Gastrocnemius medialis (tissue), 4 donors: ENCODE data around the gene MAP3K19. TPM values are rescaled to one million over a fixed set of nuclear protein-coding genes. Genes with fewer than 3 reads are reported as not detected.

Source experiments
- ATAC-seq, 2 donors: fragments of 150-250 bp; one replicate each; pipeline ENCODE4 v1.9.1; 2016
- DNase-seq, 2 donors: peaks; one replicate each; pipeline ENCODE4 v3.0.0-alpha.2; 2019
- H3K27ac ChIP-seq, 4 donors: fragments of 200-600 bp; sonication (generic); 1 replicate in 1 of 4; 2 replicates in 3 of 4; pipeline ENCODE4 v1.5.1; 2016 to 2018; ENCODE audit warnings: mild to moderate bottlenecking in 2 of 4, moderate library complexity in 1 of 4
- H3K27me3 ChIP-seq, 3 donors: fragments of 200-600 bp; sonication (generic) in 2 of 3; 1 replicate in 1 of 3; 2 replicates in 2 of 3; pipeline versions ENCODE4 v1.5.1 to v1.6.0; 2016 to 2019; ENCODE audit warnings: mild to moderate bottlenecking in 1 of 3, moderate library complexity in 1 of 3
- H3K36me3 ChIP-seq, 2 donors: fragments of 200-600 bp; sonication (generic) in 1 of 2; one replicate each; pipeline ENCODE4 v1.5.1; 2017 to 2018
- H3K4me1 ChIP-seq, 2 donors: fragments of 200-600 bp; sonication (generic) in 1 of 2; one replicate each; pipeline ENCODE4 v1.5.1; 2016 to 2017; ENCODE audit warnings: mild to moderate bottlenecking in 2 of 2
- H3K4me3 ChIP-seq, 4 donors: fragments of 200-600 bp; sonication (generic) in 3 of 4; 1 replicate in 1 of 4; 2 replicates in 3 of 4; pipeline ENCODE4 v1.5.1; 2016 to 2019; ENCODE audit warnings: mild to moderate bottlenecking in 2 of 4
- H3K9me3 ChIP-seq, 3 donors: fragments of 200-600 bp; sonication (generic) in 2 of 3; 1 replicate in 1 of 3; 2 replicates in 2 of 3; pipeline ENCODE4 v1.5.1; 2016 to 2019
- POLR2A ChIP-seq, 2 donors: fragments of 450-650 bp; IDR thresholded peaks; one replicate each; pipeline ENCODE4 v1.6.1; 2017; ENCODE audit warnings: antibody characterized with exemption in 2 of 2, mild to moderate bottlenecking in 2 of 2, moderate library complexity in 2 of 2
- in situ Hi-C, 4 donors: fragments of 200-750 bp; cut with MboI; loops; one replicate each; pipeline versions ENCODE4 v1.15.0 to v1.8.0; 2017; ENCODE audit warnings: low sequenced_read_pairs in 4 of 4
- intact Hi-C: fragments of 100-400 bp; cut with DNase I; formaldehyde crosslinking; loops from one replicate; pipeline ENCODE4 v1.15.1; 2023; ENCODE audit warnings: low total_unique reads
- total RNA-seq, 4 donors: library from RNA; depleted of rRNA; stranded (reverse); fragments of >200 nt; gene quantifications; one replicate each; pipeline versions ENCODE4 v1.1.0 to v1.2.3, GENCODE V29; 2016
- TF ChIP-seq, protein P1 (sequence below), 5 experiments: fragments of 450-650 bp in 3 of 5; fragments of 200-600 bp in 2 of 5; sonication (generic) in 2 of 5; IDR thresholded peaks in 4 of 5; conservative IDR thresholded peaks in 1 of 5; 1 replicate in 4 of 5; 2 replicates in 1 of 5; pipeline ENCODE4 v1.5.1; 2016 to 2019; ENCODE audit warnings: antibody characterized with exemption in 5 of 5, mild to moderate bottlenecking in 3 of 5, moderate library complexity in 3 of 5

Gene MAP3K19
- total RNA-seq, 4 donors from 2014 or later, result not detected

DNA sequence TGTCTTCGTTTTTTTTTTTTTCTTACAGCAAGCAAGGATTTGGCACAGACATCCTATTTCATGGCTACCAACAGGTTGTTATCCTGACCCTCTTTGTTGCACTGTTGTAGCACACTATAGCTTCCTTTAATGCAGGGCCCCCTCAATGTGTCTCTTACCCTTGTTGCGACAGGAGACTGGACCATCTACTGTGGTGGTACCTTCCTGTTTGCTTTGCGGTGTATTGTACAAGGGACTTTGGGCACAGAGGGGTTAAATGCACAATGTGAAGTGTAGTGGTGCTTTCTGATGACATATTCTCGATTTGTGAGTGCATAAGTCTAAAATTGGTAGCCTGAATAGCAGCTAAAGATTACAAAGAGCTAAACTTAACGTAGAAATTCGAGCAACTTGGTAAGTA is 101.2 kb downstream of the MAP3K19 start:
- H3K27ac ChIP-seq, result no peak overlapping the region
- in situ Hi-C loops (no loop called here), intact Hi-C loops (no loop called here)
- no peaks in the 10 kb centered on the region for H3K9me3 ChIP-seq
- no peak for ATAC-seq
- no peaks in the 10 kb centered on the region for H3K4me1 ChIP-seq
- DNase-seq, result no peak
- TF ChIP-seq, protein P1, sequence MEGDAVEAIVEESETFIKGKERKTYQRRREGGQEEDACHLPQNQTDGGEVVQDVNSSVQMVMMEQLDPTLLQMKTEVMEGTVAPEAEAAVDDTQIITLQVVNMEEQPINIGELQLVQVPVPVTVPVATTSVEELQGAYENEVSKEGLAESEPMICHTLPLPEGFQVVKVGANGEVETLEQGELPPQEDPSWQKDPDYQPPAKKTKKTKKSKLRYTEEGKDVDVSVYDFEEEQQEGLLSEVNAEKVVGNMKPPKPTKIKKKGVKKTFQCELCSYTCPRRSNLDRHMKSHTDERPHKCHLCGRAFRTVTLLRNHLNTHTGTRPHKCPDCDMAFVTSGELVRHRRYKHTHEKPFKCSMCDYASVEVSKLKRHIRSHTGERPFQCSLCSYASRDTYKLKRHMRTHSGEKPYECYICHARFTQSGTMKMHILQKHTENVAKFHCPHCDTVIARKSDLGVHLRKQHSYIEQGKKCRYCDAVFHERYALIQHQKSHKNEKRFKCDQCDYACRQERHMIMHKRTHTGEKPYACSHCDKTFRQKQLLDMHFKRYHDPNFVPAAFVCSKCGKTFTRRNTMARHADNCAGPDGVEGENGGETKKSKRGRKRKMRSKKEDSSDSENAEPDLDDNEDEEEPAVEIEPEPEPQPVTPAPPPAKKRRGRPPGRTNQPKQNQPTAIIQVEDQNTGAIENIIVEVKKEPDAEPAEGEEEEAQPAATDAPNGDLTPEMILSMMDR (IDR thresholded peaks at IDR 0.05 in 4 of 5, conservative IDR thresholded peaks at IDR 0.05 in 1 of 5), result no peak
- TF ChIP-seq POLR2A (IDR thresholded peaks at IDR 0.05), result no peak
- peaks cover 0 to 72% of the 10 kb centered on the region in 2 donors for H3K36me3 ChIP-seq
- H3K4me3 ChIP-seq, result no peak overlapping the region
- no peaks in the 10 kb centered on the region for H3K27me3 ChIP-seq

DNA sequence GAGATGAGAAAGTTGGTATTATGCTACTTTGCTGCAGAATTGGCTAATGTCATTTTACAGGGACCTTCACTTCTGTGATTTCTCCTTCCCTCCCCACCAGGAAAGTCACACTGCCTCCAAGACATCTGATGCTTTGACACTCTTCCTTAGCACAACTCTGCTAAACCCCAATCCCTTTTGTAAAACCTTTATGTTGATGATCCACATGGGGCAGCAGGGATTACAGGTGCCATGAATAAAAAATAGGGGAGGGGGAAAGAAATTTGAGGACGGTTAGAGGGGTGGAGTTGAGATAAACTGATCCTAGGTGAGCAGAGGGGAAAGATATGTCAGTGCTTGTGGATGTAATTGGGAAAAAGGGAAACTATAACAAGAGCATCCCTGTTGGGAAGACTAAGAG is 102.3 kb downstream of the MAP3K19 start:
- no peak overlapping the region for H3K4me3 ChIP-seq
- H3K27me3 ChIP-seq, result no peaks in the 10 kb centered on the region
- peaks cover 0 to 71% of the 10 kb centered on the region in 2 donors for H3K36me3 ChIP-seq
- no peaks in the 10 kb centered on the region for H3K4me1 ChIP-seq
- in situ Hi-C loops (no loop called here), intact Hi-C loops (no loop called here)
- no peaks in the 10 kb centered on the region for H3K9me3 ChIP-seq
- no peak overlapping the region for H3K27ac ChIP-seq
- DNase-seq (no peak), ATAC-seq (no peak)
- TF ChIP-seq POLR2A (IDR thresholded peaks at IDR 0.05), result no peak
- TF ChIP-seq, protein P1 (IDR thresholded peaks at IDR 0.05 in 4 of 5, conservative IDR thresholded peaks at IDR 0.05 in 1 of 5), result no peak

DNA sequence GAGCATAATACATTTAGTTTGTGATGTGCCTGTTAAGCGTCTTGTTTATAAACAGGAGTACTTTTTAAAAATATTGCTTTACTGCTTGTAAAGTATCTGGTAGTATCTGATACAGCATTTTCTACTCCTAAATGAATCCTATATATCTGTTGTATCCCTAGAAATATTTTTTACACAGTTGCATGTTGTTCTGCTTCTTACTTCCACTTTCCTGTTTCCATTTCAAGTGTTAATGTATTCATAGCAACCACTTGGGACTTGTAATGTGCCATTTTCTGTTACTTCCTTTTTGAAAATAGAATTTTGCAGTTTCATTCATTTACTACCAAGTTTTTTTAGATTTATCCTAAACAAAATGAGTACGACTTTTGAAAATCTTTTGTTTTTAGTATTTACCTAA is 103.7 kb downstream of the MAP3K19 start:
- Histone ChIP-seq H3K9me3 (no peaks in the 10 kb centered on the region), H3K4me1 (no peaks in the 10 kb centered on the region), H3K36me3 (peaks cover 0 to 71% of the 10 kb centered on the region in 2 donors), H3K27ac (no peak overlapping the region), H3K27me3 (no peaks in the 10 kb centered on the region), H3K4me3 (no peak overlapping the region)
- ATAC-seq (no peak), DNase-seq (no peak)
- TF ChIP-seq, protein P1 (IDR thresholded peaks at IDR 0.05 in 4 of 5, conservative IDR thresholded peaks at IDR 0.05 in 1 of 5), result no peak
- TF ChIP-seq POLR2A (IDR thresholded peaks at IDR 0.05), result no peak
- in situ Hi-C loops (no loop called here), intact Hi-C loops (no loop called here)

DNA sequence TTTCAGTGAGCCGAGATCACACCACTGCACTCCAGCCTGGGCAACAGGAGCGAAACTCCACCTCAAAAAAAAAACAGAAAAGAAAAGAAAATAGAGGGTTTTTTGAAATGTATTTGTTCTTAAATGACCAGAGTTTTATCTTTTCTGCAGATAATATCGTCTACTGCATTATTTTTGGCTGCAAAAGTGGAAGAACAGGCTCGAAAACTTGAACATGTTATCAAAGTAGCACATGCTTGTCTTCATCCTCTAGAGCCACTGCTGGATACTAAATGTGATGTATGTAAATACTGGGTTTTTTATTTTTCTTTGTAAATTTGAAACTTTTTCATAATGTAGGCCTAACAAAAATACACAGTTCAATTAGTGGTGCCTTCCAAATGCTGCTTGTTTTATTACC is 110.6 kb downstream of the MAP3K19 start:
- in situ Hi-C loops, result no loop called here
- H3K36me3 ChIP-seq, result peaks cover 0 to 46% of the 10 kb centered on the region in 2 donors
- no peaks in the 10 kb centered on the region for H3K9me3 ChIP-seq
- DNase-seq (no peak), ATAC-seq (no peak)
- H3K4me1 ChIP-seq, result peaks cover 32 to 33% of the 10 kb centered on the region in 2 donors
- no peak overlapping the region for H3K27ac ChIP-seq
- TF ChIP-seq, protein P1 (IDR thresholded peaks at IDR 0.05 in 4 of 5, conservative IDR thresholded peaks at IDR 0.05 in 1 of 5), result no peak
- no peak for TF ChIP-seq POLR2A (IDR thresholded peaks at IDR 0.05)
- H3K27me3 ChIP-seq, result no peaks in the 10 kb centered on the region
- no peak overlapping the region for H3K4me3 ChIP-seq
- intact Hi-C loops, result no loop called here

DNA sequence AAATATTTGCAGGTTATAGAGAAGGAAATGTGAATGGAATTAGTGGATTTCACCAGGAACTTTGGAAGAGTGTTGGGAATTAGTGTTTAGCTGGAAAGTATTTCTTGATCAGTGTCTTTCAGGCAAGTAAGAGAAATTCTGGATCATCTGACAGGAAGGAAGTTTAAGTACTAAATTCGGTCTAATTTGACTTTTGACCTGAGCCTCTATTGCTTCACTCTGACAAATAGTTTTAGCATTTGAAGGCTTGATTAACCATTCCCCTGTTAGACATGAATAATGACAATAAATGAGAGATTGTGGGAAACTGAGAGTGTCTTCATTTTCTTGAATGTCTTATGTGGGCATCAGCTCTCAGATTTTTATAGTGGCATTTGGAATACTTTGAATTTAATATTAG is 112.6 kb downstream of the MAP3K19 start:
- Histone ChIP-seq H3K27ac (no peak overlapping the region), H3K36me3 (peaks cover 0 to 27% of the 10 kb centered on the region in 2 donors), H3K9me3 (no peaks in the 10 kb centered on the region), H3K27me3 (no peaks in the 10 kb centered on the region), H3K4me1 (peaks cover 32 to 41% of the 10 kb centered on the region in 2 donors), H3K4me3 (no peak overlapping the region)
- in situ Hi-C loops (no loop called here), intact Hi-C loops (loop anchor here (1.0 kb wide), 1 partner anchor 26 kb away; no protein-coding TSS in a partner anchor)
- DNase-seq (no peak), ATAC-seq (no peak)
- TF ChIP-seq POLR2A (IDR thresholded peaks at IDR 0.05), result no peak
- TF ChIP-seq, protein P1 (IDR thresholded peaks at IDR 0.05 in 4 of 5, conservative IDR thresholded peaks at IDR 0.05 in 1 of 5), result no peak
